ENCODE results near the gene GGTLC2.
"Not testable (repeated sequence)": the region's sequence is repeated elsewhere in the genome, so short reads cannot be mapped to it uniquely, and the experiment has no call there.

The GGTLC2 gene

DNA sequence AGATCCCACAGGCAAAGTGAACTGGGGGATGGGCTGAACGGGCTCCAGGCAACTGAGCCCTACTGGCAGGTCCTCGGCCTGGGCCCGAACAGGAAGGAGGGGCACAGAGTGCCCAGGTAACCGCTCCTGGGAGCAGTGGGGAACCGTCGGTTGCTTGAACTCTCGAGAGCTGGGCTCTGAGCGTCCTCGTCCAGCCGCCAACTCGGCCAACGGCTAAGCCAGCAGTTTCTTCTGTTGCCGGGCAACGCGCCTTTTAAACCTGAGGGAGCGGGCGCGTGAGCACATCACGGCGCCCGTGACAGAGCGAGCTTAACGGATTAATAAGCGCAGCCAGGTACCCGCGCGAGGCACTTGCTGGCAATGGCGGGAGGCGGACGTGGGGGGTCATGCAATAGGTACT is at the start of gene GGTLC2:
TSS of gene GGTLC2 (plus strand) at position 301 of the 400 bp plus-strand sequence. CDS start 1,732 bp downstream, outside the sequence.
- DNase-seq: not testable (repeated sequence)

DNA sequence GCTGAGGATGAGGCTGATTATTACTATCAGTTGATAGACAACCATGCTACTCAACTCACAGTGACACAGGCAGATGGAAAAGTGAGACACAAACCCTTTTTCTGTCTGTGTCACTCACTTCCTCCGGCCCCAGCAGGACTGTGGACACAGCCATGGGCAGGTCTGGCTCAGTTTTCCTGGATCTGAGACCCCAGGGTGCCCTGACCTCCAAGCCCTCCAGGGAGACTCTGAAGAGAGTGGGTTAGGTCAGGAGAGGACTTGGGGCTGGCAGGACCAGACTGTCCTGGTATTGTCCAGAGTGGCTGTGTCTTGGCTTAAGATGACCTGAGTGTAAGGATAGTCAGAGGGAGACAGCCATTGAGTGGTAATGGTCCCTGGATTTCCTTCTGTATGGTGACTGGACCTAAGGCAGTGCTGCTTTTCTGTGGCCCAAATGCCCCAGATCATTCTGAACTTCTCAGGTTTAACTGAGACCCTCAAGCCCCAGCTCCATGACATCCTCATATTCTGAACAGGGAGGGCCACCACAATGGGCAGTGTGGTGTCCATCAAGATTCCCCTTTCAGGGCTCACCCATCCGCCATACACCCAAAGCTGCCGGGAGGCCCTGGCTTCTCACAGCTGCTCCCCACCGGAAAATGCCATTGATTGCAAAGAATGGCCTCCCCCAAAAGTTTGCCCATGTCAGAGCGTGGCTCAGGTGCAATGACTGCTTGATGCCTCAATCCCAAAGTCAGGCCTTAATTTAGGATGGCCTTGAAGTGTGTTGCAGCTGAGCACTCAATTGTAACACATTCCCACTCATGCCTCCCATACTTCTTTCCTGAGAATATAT is 49.2 kb upstream of the GGTLC2 start:
- no peak for DNase-seq

GRCh38 chr22:22598144-22598543 is 46.3 kb upstream of the GGTLC2 start:
- DNase-seq: no peak

DNA sequence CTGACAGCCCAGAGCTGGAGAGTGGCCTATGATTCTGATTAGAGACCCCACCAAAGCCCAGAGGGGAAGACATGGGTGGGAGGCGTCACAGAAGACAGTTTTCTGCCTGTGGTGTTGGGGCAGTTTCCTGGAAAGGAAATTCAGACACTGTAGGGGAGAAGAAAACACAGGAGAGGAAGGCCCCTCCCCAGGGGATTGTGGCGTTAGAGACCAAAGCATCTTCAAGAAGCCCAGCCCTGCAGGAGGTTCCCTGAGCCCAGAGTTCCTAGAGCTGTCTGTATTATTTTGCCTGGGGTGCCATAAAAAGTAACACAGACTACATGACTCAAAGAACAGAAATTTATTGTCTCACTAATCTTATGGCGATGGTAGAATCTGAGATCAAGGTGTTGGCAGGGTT is 45.2 kb upstream of the GGTLC2 start:
- DNase-seq: no peak

DNA sequence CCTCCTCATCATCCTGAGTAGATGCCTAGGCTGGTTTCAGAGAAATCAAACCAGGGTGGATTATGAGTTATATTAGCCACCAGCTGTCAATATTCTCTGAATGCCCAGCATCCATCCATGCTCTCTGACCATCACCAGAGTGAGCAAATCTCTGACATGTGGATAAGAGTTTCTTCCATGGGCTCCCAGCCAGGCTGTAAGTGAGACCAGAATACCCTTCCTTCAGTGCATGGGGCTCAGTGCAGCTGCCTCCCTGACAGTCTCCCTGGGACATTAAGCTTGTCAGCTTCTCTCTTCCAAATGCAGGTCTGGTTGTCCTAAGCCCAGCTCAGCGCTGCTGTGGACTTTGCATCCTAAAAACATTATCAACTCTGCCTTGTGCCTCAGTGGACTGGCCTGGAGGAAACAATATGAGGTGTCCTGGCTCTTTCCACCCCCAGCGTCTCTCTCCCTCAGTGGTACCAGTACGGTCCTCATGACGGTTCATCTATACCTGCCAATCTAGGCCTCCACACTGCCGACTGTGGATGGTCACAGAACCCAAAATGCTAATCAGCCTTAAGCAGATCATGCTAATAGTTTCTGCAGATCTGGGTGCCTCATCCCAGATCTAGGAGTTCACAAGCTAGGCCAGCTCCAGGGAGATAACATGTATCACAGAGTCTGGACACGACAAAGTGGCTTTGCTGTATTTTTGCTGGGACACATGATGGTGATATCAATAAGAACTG is 43.7 kb upstream of the GGTLC2 start:
- no peak for DNase-seq

- no peak for DNase-seq
Observed at GRCh38 chr22:22603470-22603947, 40.9 kb upstream of the GGTLC2 start.

GRCh38 chr22:22604326-22605073 is 39.9 kb upstream of the GGTLC2 start:
- no peak for DNase-seq

DNA sequence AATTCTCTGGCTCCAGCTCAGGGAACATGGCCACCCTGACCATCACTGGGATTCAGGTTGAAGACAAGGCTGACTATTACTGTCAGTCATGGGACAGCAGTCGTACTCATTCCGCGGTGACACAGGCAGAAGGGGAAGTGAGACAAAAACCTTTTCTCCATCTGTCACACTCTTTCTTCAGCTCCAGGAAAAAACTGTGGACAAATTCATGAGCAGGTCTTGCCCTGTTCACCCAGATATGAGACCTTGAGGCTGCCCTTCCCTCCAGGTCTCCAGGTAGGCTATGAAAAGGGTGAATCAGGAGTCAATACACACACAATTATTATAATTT is 39.4 kb upstream of the GGTLC2 start:
- DNase-seq: no peak

GRCh38 chr22:22608022-22608421 is 36.4 kb upstream of the GGTLC2 start:
- not testable (repeated sequence) for DNase-seq

GRCh38 chr22:22609291-22609690 is 35.1 kb upstream of the GGTLC2 start:
- no peak for DNase-seq

GRCh38 chr22:22612516-22612915 is 31.9 kb upstream of the GGTLC2 start:
- DNase-seq: no peak

GRCh38 chr22:22614065-22614464 is 30.3 kb upstream of the GGTLC2 start:
- no peak for DNase-seq

- DNase-seq: no peak
Observed at GRCh38 chr22:22616636-22617035, 27.8 kb upstream of the GGTLC2 start.

GRCh38 chr22:22618448-22618847 is 26.0 kb upstream of the GGTLC2 start:
- no peak for DNase-seq

DNA sequence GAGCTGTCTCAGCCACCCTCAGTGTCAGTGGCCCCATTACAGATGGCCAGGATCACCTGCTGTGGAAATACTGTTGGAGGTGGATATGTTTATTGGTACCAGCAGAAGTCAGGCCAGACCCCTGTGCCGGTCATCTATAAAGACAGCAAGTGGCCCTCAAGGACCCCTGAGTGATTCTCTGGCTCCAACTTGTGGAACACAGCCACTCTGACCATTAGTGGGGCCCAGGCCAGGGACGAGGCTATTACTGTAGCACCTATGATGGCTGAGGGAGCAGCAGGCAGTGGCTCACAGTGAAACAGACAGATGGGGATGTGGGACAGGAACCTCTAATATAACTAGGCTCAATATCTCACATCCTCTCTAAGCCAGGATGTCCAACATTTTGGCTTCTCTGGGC is 25.5 kb upstream of the GGTLC2 start:
- DNase-seq: no peak

GRCh38 chr22:22619765-22620414 is 24.5 kb upstream of the GGTLC2 start:
- DNase-seq: no peak

DNA sequence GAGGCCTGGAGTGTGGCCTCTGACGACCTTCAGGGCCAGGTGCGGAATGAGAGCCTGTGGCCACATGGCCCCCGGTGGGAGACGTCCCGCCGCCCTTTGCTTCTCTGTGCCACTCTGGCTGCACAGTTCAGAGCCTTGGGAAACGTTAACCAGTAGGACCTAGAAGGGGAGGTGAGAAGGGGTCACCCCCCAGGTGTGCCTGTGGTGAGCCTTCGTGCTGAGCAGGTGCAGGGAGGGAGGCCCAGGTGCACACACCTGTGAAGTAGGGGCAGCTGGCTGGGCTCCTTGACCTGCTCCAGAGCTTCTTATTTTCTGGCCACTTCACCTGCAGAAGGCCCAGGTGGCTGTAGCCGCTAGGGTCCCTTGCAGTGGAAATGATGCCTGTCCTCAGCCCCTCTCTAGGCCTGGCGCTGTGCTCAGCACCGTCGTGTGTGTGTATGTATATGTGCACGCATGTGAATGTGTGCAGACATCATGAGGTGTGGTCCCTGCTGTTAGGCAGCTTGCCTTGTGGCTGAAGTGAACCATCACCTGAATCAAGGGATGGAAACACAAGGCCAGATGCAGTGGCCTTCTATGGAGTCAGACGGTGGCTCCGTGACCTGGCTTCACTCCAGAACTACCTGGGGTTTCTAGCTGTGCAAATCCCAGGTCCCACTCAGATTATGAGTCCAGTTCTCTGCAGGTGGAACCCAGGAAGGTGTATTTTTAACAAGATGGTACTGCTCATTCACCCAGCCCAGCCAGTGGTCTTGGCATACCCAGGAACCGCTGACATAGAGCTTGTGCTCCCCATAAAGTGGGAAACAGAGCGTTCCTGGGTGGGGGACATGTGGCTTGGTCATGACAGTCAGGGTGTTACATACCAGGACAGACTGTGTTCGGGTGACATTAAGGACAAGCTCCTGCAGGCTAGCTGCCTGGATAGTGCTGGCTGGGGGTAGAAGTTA is 15.6 kb upstream of the GGTLC2 start:
- not testable (repeated sequence) for DNase-seq

DNA sequence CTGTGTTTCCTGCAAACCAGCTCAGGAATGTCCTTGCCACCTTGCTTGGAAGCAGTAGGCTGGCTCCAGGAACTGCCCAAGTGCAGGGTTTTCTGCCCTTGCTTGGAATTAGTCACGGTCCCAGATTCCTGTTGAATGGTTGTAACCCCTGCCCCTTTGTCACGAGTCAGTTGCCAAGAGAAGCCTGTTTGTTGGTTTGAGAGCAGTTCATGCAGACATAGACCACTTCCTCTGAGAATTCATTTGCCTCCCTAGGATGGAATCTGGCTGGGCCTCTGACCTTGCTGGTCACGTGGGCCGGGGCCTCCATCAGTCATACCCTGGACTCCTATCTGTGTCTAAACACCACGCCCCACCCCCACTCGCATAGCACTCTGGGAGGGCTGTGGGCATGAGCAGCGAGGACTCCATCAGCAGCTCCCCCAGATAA is 13.2 kb upstream of the GGTLC2 start:
- not testable (repeated sequence) for DNase-seq

- DNase-seq: not testable (repeated sequence)
Observed at GRCh38 chr22:22632226-22632625, 12.2 kb upstream of the GGTLC2 start.

GRCh38 chr22:22633533-22633932 is 10.9 kb upstream of the GGTLC2 start:
- DNase-seq: not testable (repeated sequence)

- not testable (repeated sequence) for DNase-seq
Observed at GRCh38 chr22:22636260-22636659, 8.2 kb upstream of the GGTLC2 start.

DNA sequence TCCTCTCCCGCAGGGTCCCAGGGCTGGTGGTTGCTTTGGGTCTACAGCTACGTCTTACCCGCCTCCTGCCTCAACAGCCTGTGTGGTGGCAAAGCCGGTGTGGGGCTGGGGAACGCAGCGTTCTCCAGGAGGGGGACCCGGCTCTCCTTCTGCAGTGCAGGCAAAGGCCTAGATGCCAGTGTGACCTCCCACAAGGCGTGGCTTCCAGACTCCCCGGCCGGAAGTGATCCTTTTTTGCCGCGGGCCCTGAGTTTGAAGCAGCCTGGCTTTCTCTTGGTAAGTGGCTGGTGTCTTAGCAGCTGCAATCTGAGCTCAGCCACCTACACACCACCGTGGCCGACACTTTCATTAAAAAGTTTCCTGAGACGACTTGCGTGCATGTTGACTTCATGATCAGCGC is 6.1 kb upstream of the GGTLC2 start:
- DNase-seq: not testable (repeated sequence)

All from NCI-H2227 treated with DMSO at 0.1 percent for 48 hours (cell line).